IMR-90 (cell line): Measurements from ENCODE around the gene CYFIP2. TPM values are rescaled to one million over a fixed set of nuclear protein-coding genes. Genes with fewer than 3 reads are reported as not detected.

Source experiments
- ATAC-seq: fragments of 200-7000 bp; cut with Tn5 transposase; 2 replicates; pipeline ENCODE4 v1.9.1; 2020; ENCODE audit warnings: low read depth, mild to moderate bottlenecking, moderate library complexity
- BruUV-seq: library from RNA; stranded (reverse); fragments of 400-500 nt; replicated peaks from 2 replicates; lab custom pipeline; 2021; lab: Mats Ljungman, UMichigan
- CTCF ChIA-PET: fragments of 300-600 bp; formaldehyde crosslinking; extraction: SDS; loops from one replicate; lab custom pipeline; 2021; ENCODE audit warnings: antibody characterized with exemption; lab: Yijun Ruan, JAX
- POLR2A ChIA-PET: fragments of 300-600 bp; sonication (Branson Sonifier 250); formaldehyde crosslinking; loops from one replicate; lab custom pipeline; 2022; ENCODE audit warnings: antibody characterized with exemption; ENCODE audit not compliant: unreplicated experiment; lab: Charles Lee
- DNase-seq: peaks from one replicate; pipeline ENCODE4 v3.0.0; 2013
- H2AFZ ChIP-seq: replicated peaks from 2 replicates; pipeline ENCODE3; 2013; ENCODE audit warnings: low read length, mild to moderate bottlenecking; ENCODE audit not compliant: poor library complexity
- H2AK5ac ChIP-seq: 2 replicates; pipeline ENCODE4 v1.6.1; 2013; ENCODE audit warnings: low read depth, low read length, inconsistent platforms
- H2AK9ac ChIP-seq: replicated peaks from 2 replicates; pipeline ENCODE3; 2013; ENCODE audit warnings: mild to moderate bottlenecking, low read depth, low read length, moderate library complexity; ENCODE audit not compliant: poor library complexity
- H2BK120ac ChIP-seq: 2 replicates; pipeline ENCODE4 v1.6.1; 2013; ENCODE audit warnings: low read depth, low read length, inconsistent platforms
- H2BK15ac ChIP-seq: 3 replicates; pipeline ENCODE4 v1.6.1; 2013; ENCODE audit warnings: low read depth, low read length, inconsistent platforms
- H2BK20ac ChIP-seq: 2 replicates; pipeline ENCODE4 v1.6.1; 2013; ENCODE audit warnings: low read depth, mild to moderate bottlenecking, inconsistent platforms, low read length, moderate library complexity
- H2BK5ac ChIP-seq: 2 replicates; pipeline ENCODE4 v1.6.1; 2013; ENCODE audit warnings: mild to moderate bottlenecking, low read depth, low read length, inconsistent platforms; ENCODE audit not compliant: poor library complexity, severe bottlenecking
- H3K14ac ChIP-seq: replicated peaks from 2 replicates; pipeline ENCODE4 v1.6.1; 2013; ENCODE audit warnings: low read depth, low read length, inconsistent platforms
- H3K18ac ChIP-seq: 2 replicates; pipeline ENCODE4 v1.6.1; 2013; ENCODE audit warnings: low read depth, low read length, control low read depth
- H3K23ac ChIP-seq: 2 replicates; pipeline ENCODE4 v1.6.1; 2013; ENCODE audit warnings: low read depth, low read length, inconsistent platforms
- H3K27ac ChIP-seq: 2 replicates; pipeline ENCODE4 v1.5.1; 2013; ENCODE audit warnings: mild to moderate bottlenecking, control low read depth, low read length; ENCODE audit not compliant: insufficient read depth
- H3K27me3 ChIP-seq: 2 replicates; pipeline ENCODE4 v1.6.1; 2013; ENCODE audit warnings: low read length; ENCODE audit not compliant: control insufficient read depth, insufficient read depth
- H3K36me3 ChIP-seq: 2 replicates; pipeline ENCODE4 v1.6.1; 2013; ENCODE audit warnings: low read length, mixed read lengths; ENCODE audit not compliant: control insufficient read depth, insufficient read depth
- H3K4ac ChIP-seq: 2 replicates; pipeline ENCODE4 v1.6.1; 2013; ENCODE audit warnings: low read depth, low read length, inconsistent platforms
- H3K4me1 ChIP-seq: 2 replicates; pipeline ENCODE4 v1.6.1; 2013; ENCODE audit warnings: low read length, mixed read lengths; ENCODE audit not compliant: control insufficient read depth, insufficient read depth
- H3K4me2 ChIP-seq: 2 replicates; pipeline ENCODE4 v1.6.1; 2013; ENCODE audit warnings: low read depth, mild to moderate bottlenecking, control low read depth, low read length, moderate library complexity
- H3K4me3 ChIP-seq: 2 replicates; pipeline ENCODE4 v1.5.1; 2013; ENCODE audit warnings: low read depth, mild to moderate bottlenecking, control low read depth, low read length, moderate library complexity; ENCODE audit not compliant: insufficient read depth
- H3K56ac ChIP-seq: 2 replicates; pipeline ENCODE4 v1.6.1; 2013; ENCODE audit warnings: low read length, inconsistent platforms; ENCODE audit not compliant: insufficient read depth; ENCODE audit errors: extremely low read depth
- H3K79me1 ChIP-seq, 2 experiments: 2 replicates each; pipeline ENCODE4 v1.6.1; 2013; ENCODE audit warnings: low read length in 2 of 2, inconsistent platforms in 1 of 2, low read depth in 1 of 2
- H3K9ac ChIP-seq: 2 replicates; pipeline ENCODE4 v1.6.1; 2013; ENCODE audit warnings: low read depth, low read length, control low read depth
- H3K9me1 ChIP-seq: 2 replicates; pipeline ENCODE4 v1.6.1; 2013; ENCODE audit warnings: low read length, inconsistent platforms; ENCODE audit not compliant: insufficient read depth
- H3K9me3 ChIP-seq: 2 replicates; pipeline ENCODE4 v1.6.1; 2013; ENCODE audit warnings: low read length; ENCODE audit not compliant: control insufficient read depth, insufficient read depth
- H4K20me1 ChIP-seq: 2 replicates; pipeline ENCODE4 v1.6.1; 2013; ENCODE audit warnings: low read length, inconsistent platforms; ENCODE audit not compliant: insufficient read depth
- H4K5ac ChIP-seq: 2 replicates; pipeline ENCODE4 v1.6.1; 2013; ENCODE audit warnings: mild to moderate bottlenecking, low read depth, low read length, control low read depth
- H4K8ac ChIP-seq, 2 experiments: 2 replicates each; pipeline ENCODE4 v1.6.1; 2013; ENCODE audit warnings: low read depth in 2 of 2, low read length in 2 of 2, control low read depth in 1 of 2, inconsistent platforms in 1 of 2
- H4K91ac ChIP-seq: 2 replicates; pipeline ENCODE4 v1.6.1; 2013; ENCODE audit warnings: low read depth, low read length, inconsistent platforms; ENCODE audit not compliant: insufficient read depth
- BHLHE40 ChIP-seq: fragments of 150-350 bp; IDR thresholded peaks from 2 replicates; pipeline ENCODE4 v1.6.1; 2016; ENCODE audit warnings: mild to moderate bottlenecking, low read depth, low read length
- CEBPB ChIP-seq: IDR thresholded peaks from 2 replicates; pipeline ENCODE4 v1.6.1; 2012; ENCODE audit warnings: low read depth, low read length, improper control_type of control experiment
- CHD1 ChIP-seq: IDR thresholded peaks from 2 replicates; pipeline ENCODE4 v1.6.1; 2012; ENCODE audit warnings: low read depth, low read length, improper control_type of control experiment
- FOS ChIP-seq: fragments of 150-350 bp; IDR thresholded peaks from 2 replicates; pipeline ENCODE4 v1.6.1; 2016; ENCODE audit warnings: low read depth, low read length
- MAFK ChIP-seq: IDR thresholded peaks from 2 replicates; pipeline ENCODE4 v1.6.1; 2012; ENCODE audit warnings: low read depth, low read length, improper control_type of control experiment
- MAZ ChIP-seq: IDR thresholded peaks from 2 replicates; pipeline ENCODE4 v1.6.1; 2012; ENCODE audit warnings: low read depth, mild to moderate bottlenecking, low read length, improper control_type of control experiment, moderate library complexity, borderline replicate concordance
- MXI1 ChIP-seq: IDR thresholded peaks from 2 replicates; pipeline ENCODE4 v1.6.1; 2012; ENCODE audit warnings: low read depth, mild to moderate bottlenecking, low read length, moderate library complexity, borderline replicate concordance
- NFE2L2 ChIP-seq: fragments of 150-350 bp; IDR thresholded peaks from 2 replicates; pipeline ENCODE4 v1.6.1; 2016; ENCODE audit warnings: low read depth, mild to moderate bottlenecking, low read length
- POLR2A ChIP-seq: IDR thresholded peaks from 2 replicates; pipeline ENCODE4 v1.6.1; 2012; ENCODE audit warnings: mild to moderate bottlenecking, low read depth, low read length
- RAD21 ChIP-seq: IDR thresholded peaks from 2 replicates; pipeline ENCODE4 v1.6.1; 2012; ENCODE audit warnings: low read length, improper control_type of control experiment
- RCOR1 ChIP-seq: IDR thresholded peaks from 2 replicates; pipeline ENCODE4 v1.6.1; 2012; ENCODE audit warnings: mild to moderate bottlenecking, low read length, improper control_type of control experiment; ENCODE audit not compliant: insufficient replicate concordance
- RFX5 ChIP-seq: IDR thresholded peaks from 2 replicates; pipeline ENCODE4 v1.8.0; 2012; ENCODE audit warnings: low read depth, mild to moderate bottlenecking, low read length, moderate library complexity
- SMC3 ChIP-seq: fragments of 150-350 bp; IDR thresholded peaks from 2 replicates; pipeline ENCODE4 v1.6.1; 2016; ENCODE audit warnings: low read depth, mild to moderate bottlenecking, antibody characterized with exemption, low read length, moderate library complexity
- WGBS, 2 experiments: methylation state at CpG; one replicate each; pipeline versions ENCODE4 v1.1.5 to v1.1.7; 2013; ENCODE audit warnings: missing lambda C conversion rate in 2 of 2; ENCODE audit not compliant: insufficient read length in 1 of 2; ENCODE audit errors: extremely low coverage in 2 of 2; 5-methylcytosine and 5-hydroxymethylcytosine counted together
- dilution Hi-C: fragments of 300-500 bp; cut with HindIII; formaldehyde crosslinking; loops from one replicate; pipeline ENCODE4 v1.14.3; 2018; ENCODE audit warnings: low sequenced_read_pairs; ENCODE audit not compliant: unreplicated experiment
- in situ Hi-C: fragments of 300-500 bp; cut with MboI; formaldehyde crosslinking; loops from 3 replicates; pipeline ENCODE4 v1.14.3; 2019; ENCODE audit warnings: low sequenced_read_pairs, inconsistent platforms, mixed read lengths
- intact Hi-C: fragments of 100-400 bp; cut with micrococcal nuclease; formaldehyde crosslinking; loops from 2 replicates; pipeline ENCODE4 v1.10.0; 2022
- polyA plus RNA-seq, 3 experiments: library from polyadenylated mRNA; depleted of rRNA; stranded (reverse); fragments of >200 nt; gene quantifications; 2 replicates each; pipeline ENCODE4 v1.2.3, GENCODE V29; 2012; ENCODE audit warnings: low replicate concordance in 1 of 3
- total RNA-seq: library from RNA; depleted of rRNA; stranded (reverse); fragments of >200 nt; gene quantifications from 2 replicates; pipeline ENCODE4 v1.2.3, GENCODE V29; 2012
- TF ChIP-seq, protein P1 (sequence below): fragments of 150-350 bp; IDR thresholded peaks from 2 replicates; pipeline ENCODE4 v1.6.1; 2016; ENCODE audit warnings: low read depth, mild to moderate bottlenecking, low read length, moderate library complexity, borderline replicate concordance
- TF ChIP-seq, protein P2 (sequence below): fragments of 150-350 bp; IDR thresholded peaks from 2 replicates; pipeline ENCODE4 v1.6.1; 2017; ENCODE audit warnings: mild to moderate bottlenecking, antibody characterized with exemption, low read length, low read depth
- TF ChIP-seq, protein P3 (sequence below): conservative IDR thresholded peaks from 2 replicates; pipeline ENCODE4 v1.5.1; 2012; ENCODE audit warnings: mild to moderate bottlenecking, low read depth, low read length, improper control_type of control experiment

The CYFIP2 gene
- total and polyA plus RNA-seq, 2 of the 4 experiments (the other 2 are of a cell fraction), result 6.8 to 13.4 TPM

DNA sequence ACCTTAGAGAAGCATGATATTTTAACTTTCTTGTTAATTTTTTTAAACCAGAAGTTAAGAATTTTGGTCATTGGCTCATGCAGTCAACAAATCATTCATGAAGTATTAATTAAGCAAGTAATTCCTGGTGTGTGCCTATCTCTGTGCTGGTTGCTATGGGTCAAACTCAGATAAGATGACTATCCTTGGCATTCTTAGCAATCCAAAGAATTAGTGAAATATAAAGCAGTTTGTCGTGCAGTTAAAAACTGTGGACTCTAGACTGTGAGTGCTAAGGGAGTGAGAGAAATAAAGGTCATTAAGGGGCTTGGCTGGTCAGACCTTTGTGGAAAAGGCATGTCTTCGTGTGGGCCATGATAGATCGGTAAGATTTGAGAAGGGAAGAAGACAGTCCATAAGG is 4.8 kb downstream of the CYFIP2 start:
- H3K27ac ChIP-seq, result no peak overlapping the region
- no peak overlapping the region for H2BK5ac ChIP-seq
- H3K4ac ChIP-seq, result no peak overlapping the region
- peaks cover 10% of the 10 kb centered on the region for H3K27me3 ChIP-seq
- no peak overlapping the region for H3K14ac ChIP-seq
- no peaks in the 10 kb centered on the region for H3K79me1 ChIP-seq
- H3K4me3 ChIP-seq, result no peak overlapping the region
- H2AFZ ChIP-seq, result no peak overlapping the region
- no peak overlapping the region for H4K8ac ChIP-seq
- CTCF ChIA-PET, result no interaction called here
- in situ Hi-C loops (no loop called here), dilution Hi-C loops (no loop called here), intact Hi-C loops (no loop called here)
- H3K56ac ChIP-seq, result no peak overlapping the region
- no peak overlapping the region for H3K18ac ChIP-seq
- H3K9ac ChIP-seq, result no peak overlapping the region
- H4K5ac ChIP-seq, result no peak overlapping the region
- no peaks in the 10 kb centered on the region for H3K4me1 ChIP-seq
- no peak overlapping the region for H4K91ac ChIP-seq
- no peak overlapping the region for H2BK120ac ChIP-seq
- no TSS peak for BruUV-seq
- POLR2A ChIA-PET, result no interaction called here
- TF ChIP-seq, protein P1, sequence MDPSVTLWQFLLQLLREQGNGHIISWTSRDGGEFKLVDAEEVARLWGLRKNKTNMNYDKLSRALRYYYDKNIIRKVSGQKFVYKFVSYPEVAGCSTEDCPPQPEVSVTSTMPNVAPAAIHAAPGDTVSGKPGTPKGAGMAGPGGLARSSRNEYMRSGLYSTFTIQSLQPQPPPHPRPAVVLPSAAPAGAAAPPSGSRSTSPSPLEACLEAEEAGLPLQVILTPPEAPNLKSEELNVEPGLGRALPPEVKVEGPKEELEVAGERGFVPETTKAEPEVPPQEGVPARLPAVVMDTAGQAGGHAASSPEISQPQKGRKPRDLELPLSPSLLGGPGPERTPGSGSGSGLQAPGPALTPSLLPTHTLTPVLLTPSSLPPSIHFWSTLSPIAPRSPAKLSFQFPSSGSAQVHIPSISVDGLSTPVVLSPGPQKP, result no peak
- TF ChIP-seq MXI1 (no peak), SMC3 (no peak), RAD21 (no peak), RFX5 (no peak), CEBPB (no peak), MAFK (no peak), POLR2A (no peak), CHD1 (no peak), RCOR1 (no peak), BHLHE40 (no peak), MAZ (no peak), FOS (no peak), NFE2L2 (no peak)
- TF ChIP-seq, protein P2, sequence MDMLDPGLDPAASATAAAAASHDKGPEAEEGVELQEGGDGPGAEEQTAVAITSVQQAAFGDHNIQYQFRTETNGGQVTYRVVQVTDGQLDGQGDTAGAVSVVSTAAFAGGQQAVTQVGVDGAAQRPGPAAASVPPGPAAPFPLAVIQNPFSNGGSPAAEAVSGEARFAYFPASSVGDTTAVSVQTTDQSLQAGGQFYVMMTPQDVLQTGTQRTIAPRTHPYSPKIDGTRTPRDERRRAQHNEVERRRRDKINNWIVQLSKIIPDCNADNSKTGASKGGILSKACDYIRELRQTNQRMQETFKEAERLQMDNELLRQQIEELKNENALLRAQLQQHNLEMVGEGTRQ, result no peak
- TF ChIP-seq, protein P3, sequence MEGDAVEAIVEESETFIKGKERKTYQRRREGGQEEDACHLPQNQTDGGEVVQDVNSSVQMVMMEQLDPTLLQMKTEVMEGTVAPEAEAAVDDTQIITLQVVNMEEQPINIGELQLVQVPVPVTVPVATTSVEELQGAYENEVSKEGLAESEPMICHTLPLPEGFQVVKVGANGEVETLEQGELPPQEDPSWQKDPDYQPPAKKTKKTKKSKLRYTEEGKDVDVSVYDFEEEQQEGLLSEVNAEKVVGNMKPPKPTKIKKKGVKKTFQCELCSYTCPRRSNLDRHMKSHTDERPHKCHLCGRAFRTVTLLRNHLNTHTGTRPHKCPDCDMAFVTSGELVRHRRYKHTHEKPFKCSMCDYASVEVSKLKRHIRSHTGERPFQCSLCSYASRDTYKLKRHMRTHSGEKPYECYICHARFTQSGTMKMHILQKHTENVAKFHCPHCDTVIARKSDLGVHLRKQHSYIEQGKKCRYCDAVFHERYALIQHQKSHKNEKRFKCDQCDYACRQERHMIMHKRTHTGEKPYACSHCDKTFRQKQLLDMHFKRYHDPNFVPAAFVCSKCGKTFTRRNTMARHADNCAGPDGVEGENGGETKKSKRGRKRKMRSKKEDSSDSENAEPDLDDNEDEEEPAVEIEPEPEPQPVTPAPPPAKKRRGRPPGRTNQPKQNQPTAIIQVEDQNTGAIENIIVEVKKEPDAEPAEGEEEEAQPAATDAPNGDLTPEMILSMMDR, result no peak
- H2BK20ac ChIP-seq, result no peak overlapping the region
- H3K9me3 ChIP-seq, result no peaks in the 10 kb centered on the region
- DNase-seq, result no peak
- H2AK9ac ChIP-seq, result no peak overlapping the region
- no peak overlapping the region for H3K4me2 ChIP-seq
- H3K23ac ChIP-seq, result no peak overlapping the region
- ATAC-seq, result no peak
- no peak overlapping the region for H2BK15ac ChIP-seq
- 50% methylated on average over 3 of the region's 3 CpGs; no CpG with 5 or more reads in 1 of the 2 experiments for WGBS, 2 experiments
- no peaks in the 10 kb centered on the region for H3K36me3 ChIP-seq
- H3K9me1 ChIP-seq, result no peaks in the 10 kb centered on the region
- H4K20me1 ChIP-seq, result no peaks in the 10 kb centered on the region
- no peak overlapping the region for H2AK5ac ChIP-seq
